HEK293 (cell line): ENCODE measurements around the gene DAP.
A peak's percentile ranks its signal among the peaks of the same experiment; 100 is the strongest.

ENCODE experiments used
- CTCF ChIA-PET: fragments of 350-600 bp; formaldehyde crosslinking; extraction: SDS; loops from one replicate; lab custom pipeline; 2021; ENCODE audit warnings: antibody characterized with exemption; lab: Yijun Ruan, JAX
- POLR2A ChIA-PET: fragments of 300-600 bp; formaldehyde crosslinking; extraction: SDS; loops from one replicate; lab custom pipeline; 2020; ENCODE audit warnings: antibody characterized with exemption, inconsistent platforms; lab: Yijun Ruan, JAX
- H3K27ac ChIP-seq: fragments of 200-500 bp; sonication (Bioruptor generic); 2 replicates; pipeline ENCODE4 v1.5.1; 2014; ENCODE audit warnings: low read depth, low read length, control low read depth, inconsistent platforms; ENCODE audit errors: extremely low read depth
- H3K36me3 ChIP-seq, 2 experiments: fragments of 200-500 bp in 1 of 2; sonication (Bioruptor generic) in 1 of 2; 1 replicate in 1 of 2; 2 replicates in 1 of 2; pipeline ENCODE4 v1.5.1; 2014 to 2017; ENCODE audit warnings: inconsistent platforms in 2 of 2, low read length in 2 of 2; ENCODE audit not compliant: control insufficient read depth in 2 of 2, insufficient read depth in 1 of 2
- H3K4me1 ChIP-seq: fragments of 200-500 bp; sonication (Bioruptor generic); 2 replicates; pipeline ENCODE4 v1.5.1; 2014; ENCODE audit warnings: mild to moderate bottlenecking, low read length, inconsistent platforms; ENCODE audit not compliant: control insufficient read depth, insufficient read depth
- H3K4me3 ChIP-seq: 2 replicates; pipeline ENCODE4 v1.5.1; 2011; ENCODE audit warnings: low read depth, mild to moderate bottlenecking, control low read depth, low read length, moderate library complexity
- H3K9me3 ChIP-seq: fragments of 200-500 bp; sonication (Bioruptor generic); 2 replicates; pipeline ENCODE4 v1.5.1; 2014; ENCODE audit warnings: low read depth, low read length, inconsistent platforms; ENCODE audit not compliant: control insufficient read depth, insufficient read depth
- OVOL3 ChIP-seq: fragments of 450-650 bp; formaldehyde crosslinking; IDR thresholded peaks from 2 replicates; pipeline ENCODE4 v1.5.1; 2016; ENCODE audit warnings: missing biosample characterization, missing genetic modification characterization
- REST ChIP-seq: fragments of 450-650 bp; formaldehyde crosslinking; IDR thresholded peaks from 2 replicates; pipeline ENCODE4 v1.5.1; 2016; ENCODE audit warnings: missing biosample characterization, missing genetic modification characterization
- TSHZ1 ChIP-seq: fragments of 450-650 bp; formaldehyde crosslinking; IDR thresholded peaks from 2 replicates; pipeline ENCODE4 v1.5.1; 2016; ENCODE audit warnings: missing biosample characterization, missing genetic modification characterization, borderline replicate concordance
- WT1 ChIP-seq: fragments of 450-650 bp; formaldehyde crosslinking; IDR thresholded peaks from 2 replicates; pipeline ENCODE4 v1.5.1; 2016; ENCODE audit warnings: missing biosample characterization, missing genetic modification characterization
- ZBTB48 ChIP-seq: fragments of 450-650 bp; formaldehyde crosslinking; IDR thresholded peaks from 2 replicates; pipeline ENCODE4 v1.5.1; 2016; ENCODE audit warnings: missing biosample characterization, missing genetic modification characterization
- ZBTB49 ChIP-seq: fragments of 450-650 bp; formaldehyde crosslinking; IDR thresholded peaks from 2 replicates; pipeline ENCODE4 v1.5.1; 2016; ENCODE audit warnings: missing biosample characterization, missing genetic modification characterization, low read depth
- ZFP3 ChIP-seq: fragments of 450-650 bp; formaldehyde crosslinking; IDR thresholded peaks from 2 replicates; pipeline ENCODE4 v1.5.1; 2016; ENCODE audit warnings: low read depth, missing biosample characterization, missing genetic modification characterization
- ZNF10 ChIP-seq: fragments of 450-650 bp; formaldehyde crosslinking; IDR thresholded peaks from 2 replicates; pipeline ENCODE4 v1.5.1; 2017; ENCODE audit warnings: missing biosample characterization, missing genetic modification characterization
- ZNF16 ChIP-seq: fragments of 450-650 bp; formaldehyde crosslinking; IDR thresholded peaks from 2 replicates; pipeline ENCODE4 v1.5.1; 2016; ENCODE audit warnings: low read depth, missing biosample characterization, missing genetic modification characterization
- ZNF175 ChIP-seq: fragments of 450-650 bp; formaldehyde crosslinking; IDR thresholded peaks from 2 replicates; pipeline ENCODE4 v1.5.1; 2016; ENCODE audit warnings: missing biosample characterization, missing genetic modification characterization
- ZNF280C ChIP-seq: fragments of 450-650 bp; formaldehyde crosslinking; IDR thresholded peaks from 2 replicates; pipeline ENCODE4 v1.5.1; 2016; ENCODE audit warnings: missing biosample characterization, missing genetic modification characterization
- ZNF37A ChIP-seq: fragments of 450-650 bp; IDR thresholded peaks from 2 replicates; pipeline ENCODE4 v1.5.1; 2018; ENCODE audit warnings: missing biosample characterization, missing genetic modification characterization
- ZNF626 ChIP-seq: fragments of 450-650 bp; sonication (Bioruptor Pico); formaldehyde crosslinking; IDR thresholded peaks from 2 replicates; pipeline ENCODE4 v1.5.1; 2018; ENCODE audit warnings: missing biosample characterization, missing genetic modification characterization, inconsistent platforms
- ZSCAN16 ChIP-seq: fragments of 450-650 bp; formaldehyde crosslinking; IDR thresholded peaks from 2 replicates; pipeline ENCODE4 v1.5.1; 2016; ENCODE audit warnings: missing biosample characterization, missing genetic modification characterization
- ZSCAN23 ChIP-seq: fragments of 450-650 bp; formaldehyde crosslinking; IDR thresholded peaks from 2 replicates; pipeline ENCODE4 v1.5.1; 2016; ENCODE audit warnings: missing biosample characterization, missing genetic modification characterization
- ZSCAN4 ChIP-seq: fragments of 450-650 bp; formaldehyde crosslinking; IDR thresholded peaks from 2 replicates; pipeline ENCODE4 v1.5.1; 2017; ENCODE audit warnings: missing biosample characterization, missing genetic modification characterization

The DAP gene

GRCh38 chr5:10652151-10652550 lies 108.9 kb downstream of the DAP start (continued):
- TF ChIP-seq ZNF626 (tag by site-specific recombination) (no peak), WT1 (tag by site-specific recombination) (no peak), ZFP3 (tag by site-specific recombination) (no peak), ZBTB48 (tag by site-specific recombination) (no peak)

GRCh38 chr5:10649666-10650380 lies 111.2 kb downstream of the DAP start:
- no peaks in the 10 kb centered on the region for H3K9me3 ChIP-seq
- CTCF ChIA-PET = no interaction called here
- H3K4me1 ChIP-seq = no peaks in the 10 kb centered on the region
- no peak for TF ChIP-seq ZNF37A (tag by site-specific recombination)
- TF ChIP-seq REST = peak; percentile 83
- no peak for TF ChIP-seq ZSCAN23
- POLR2A ChIA-PET = no interaction called here
- no peak overlapping the region for H3K27ac ChIP-seq
- no peak overlapping the region for H3K4me3 ChIP-seq
- H3K36me3 ChIP-seq = peaks cover 0 to 13% of the 10 kb centered on the region in 2 experiments; a peak in 1 of 3 replicates

- ChIA-PET POLR2A (no interaction called here), CTCF (no interaction called here)
- Histone ChIP-seq H3K4me1 (no peaks in the 10 kb centered on the region), H3K9me3 (no peaks in the 10 kb centered on the region), H3K4me3 (no peak overlapping the region), H3K36me3 (peaks cover 0 to 13% of the 10 kb centered on the region in 2 experiments; a peak in 1 of 3 replicates), H3K27ac (no peak overlapping the region)
- TF ChIP-seq ZBTB49 = no peak
- no peak for TF ChIP-seq ZSCAN4 (tag by site-specific recombination)
- TF ChIP-seq OVOL3 (tag by site-specific recombination) = no peak
- TF ChIP-seq TSHZ1 (tag by site-specific recombination) = no peak
- no peak for TF ChIP-seq ZNF37A (tag by site-specific recombination)
- no peak for TF ChIP-seq ZNF10 (tag by site-specific recombination)
- no peak for TF ChIP-seq ZNF280C
- TF ChIP-seq ZNF175 (tag by site-specific recombination) = no peak
- TF ChIP-seq ZSCAN16 (tag by site-specific recombination) = no peak
- no peak for TF ChIP-seq ZNF16 (tag by site-specific recombination)
Observed at GRCh38 chr5:10648806-10649665, 112.0 kb downstream of the DAP start.
